Tibial nerve (tissue), 4 donors: Measurements from ENCODE around the gene ZNF726. TPM values are rescaled to one million over a fixed set of nuclear protein-coding genes. Genes with fewer than 3 reads are reported as not detected.

Source experiments
- DNase-seq, 2 donors: peaks; one replicate each; pipeline ENCODE4 v3.0.0-alpha.2; 2019; ENCODE audit warnings: low spot score in 2 of 2
- H3K27ac ChIP-seq, 4 donors: fragments of 200-600 bp; sonication (generic) in 3 of 4; one replicate each; pipeline ENCODE4 v1.5.1; 2017 to 2019; ENCODE audit warnings: mild to moderate bottlenecking in 1 of 4
- H3K27me3 ChIP-seq, 2 donors: fragments of 200-600 bp; sonication (generic) in 1 of 2; one replicate each; pipeline versions ENCODE4 v1.5.1 to v1.6.0; 2017 to 2019
- H3K36me3 ChIP-seq, 3 donors: fragments of 200-600 bp; sonication (generic); one replicate each; pipeline ENCODE4 v1.5.1; 2018 to 2019
- H3K4me1 ChIP-seq, 4 donors: fragments of 200-600 bp; sonication (generic) in 3 of 4; one replicate each; pipeline ENCODE4 v1.5.1; 2017 to 2019
- H3K4me3 ChIP-seq, 4 donors: fragments of 200-600 bp; sonication (generic) in 3 of 4; one replicate each; pipeline ENCODE4 v1.5.1; 2017 to 2019; ENCODE audit warnings: mild to moderate bottlenecking in 1 of 4, moderate library complexity in 1 of 4
- H3K9me3 ChIP-seq, 4 donors: fragments of 200-600 bp; sonication (generic) in 3 of 4; one replicate each; pipeline ENCODE4 v1.5.1; 2017 to 2019
- EP300 ChIP-seq, 2 donors: sonication (generic); formaldehyde crosslinking; IDR thresholded peaks; one replicate each; pipeline ENCODE4 v1.6.1; 2017; ENCODE audit warnings: antibody characterized with exemption in 2 of 2, mild to moderate bottlenecking in 1 of 2
- POLR2A ChIP-seq, 2 donors: fragments of 450-650 bp; IDR thresholded peaks; one replicate each; pipeline ENCODE4 v1.6.1; 2017; ENCODE audit warnings: antibody characterized with exemption in 2 of 2, mild to moderate bottlenecking in 2 of 2, moderate library complexity in 2 of 2
- WGBS, 2 donors: methylation state at CpG; one replicate each; pipeline ENCODE4 v1.1.5; 2018; 5-methylcytosine and 5-hydroxymethylcytosine counted together
- total RNA-seq, 4 donors: library from RNA; depleted of rRNA; stranded (reverse); fragments of >200 nt; gene quantifications; one replicate each; pipeline ENCODE4 v1.1.0, GENCODE V29; 2016
- TF ChIP-seq, protein P1 (sequence below), 5 experiments: fragments of 200-600 bp in 3 of 5; fragments of 450-650 bp in 2 of 5; sonication (generic) in 3 of 5; IDR thresholded peaks; one replicate each; pipeline ENCODE4 v1.5.1; 2016 to 2019; ENCODE audit warnings: antibody characterized with exemption in 5 of 5, mild to moderate bottlenecking in 3 of 5, moderate library complexity in 2 of 5

Gene ZNF726
- total RNA-seq, 4 donors from 2014 or later = 0.22 to 0.42 (median 0.35) TPM

DNA sequence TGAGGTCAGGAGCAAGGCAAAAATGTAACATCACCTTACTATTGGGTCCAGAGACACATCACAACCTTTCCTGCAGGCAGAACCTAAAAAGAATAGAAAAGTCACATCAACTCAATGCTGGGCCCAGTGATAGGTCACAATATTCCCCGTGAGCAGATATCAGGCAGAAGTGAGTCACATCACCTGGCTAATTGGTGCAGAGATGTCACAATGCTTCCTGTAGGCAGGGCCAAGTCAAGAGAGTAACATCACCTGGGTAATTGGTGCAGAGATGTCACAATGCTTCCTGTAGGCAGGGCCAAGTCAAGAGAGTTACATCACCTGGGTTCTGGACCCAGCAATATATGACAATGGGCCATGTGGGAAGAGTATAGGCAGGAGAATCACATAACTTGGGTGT lies 63.4 kb downstream of the ZNF726 start:
- H3K27me3 ChIP-seq = no peaks in the 10 kb centered on the region
- H3K27ac ChIP-seq = no peak overlapping the region
- TF ChIP-seq POLR2A (IDR thresholded peaks at IDR 0.05) (no peak), EP300 (IDR thresholded peaks at IDR 0.05) (no peak)
- TF ChIP-seq, protein P1, sequence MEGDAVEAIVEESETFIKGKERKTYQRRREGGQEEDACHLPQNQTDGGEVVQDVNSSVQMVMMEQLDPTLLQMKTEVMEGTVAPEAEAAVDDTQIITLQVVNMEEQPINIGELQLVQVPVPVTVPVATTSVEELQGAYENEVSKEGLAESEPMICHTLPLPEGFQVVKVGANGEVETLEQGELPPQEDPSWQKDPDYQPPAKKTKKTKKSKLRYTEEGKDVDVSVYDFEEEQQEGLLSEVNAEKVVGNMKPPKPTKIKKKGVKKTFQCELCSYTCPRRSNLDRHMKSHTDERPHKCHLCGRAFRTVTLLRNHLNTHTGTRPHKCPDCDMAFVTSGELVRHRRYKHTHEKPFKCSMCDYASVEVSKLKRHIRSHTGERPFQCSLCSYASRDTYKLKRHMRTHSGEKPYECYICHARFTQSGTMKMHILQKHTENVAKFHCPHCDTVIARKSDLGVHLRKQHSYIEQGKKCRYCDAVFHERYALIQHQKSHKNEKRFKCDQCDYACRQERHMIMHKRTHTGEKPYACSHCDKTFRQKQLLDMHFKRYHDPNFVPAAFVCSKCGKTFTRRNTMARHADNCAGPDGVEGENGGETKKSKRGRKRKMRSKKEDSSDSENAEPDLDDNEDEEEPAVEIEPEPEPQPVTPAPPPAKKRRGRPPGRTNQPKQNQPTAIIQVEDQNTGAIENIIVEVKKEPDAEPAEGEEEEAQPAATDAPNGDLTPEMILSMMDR (IDR thresholded peaks at IDR 0.05) = no peak
- WGBS, 2 donors = 82 to 86% methylated on average over 1 of the region's 1 CpG
- H3K36me3 ChIP-seq = no peaks in the 10 kb centered on the region
- no peaks in the 10 kb centered on the region for H3K4me1 ChIP-seq
- no peak for DNase-seq
- H3K4me3 ChIP-seq = no peak overlapping the region
- H3K9me3 ChIP-seq = no peaks in the 10 kb centered on the region

DNA sequence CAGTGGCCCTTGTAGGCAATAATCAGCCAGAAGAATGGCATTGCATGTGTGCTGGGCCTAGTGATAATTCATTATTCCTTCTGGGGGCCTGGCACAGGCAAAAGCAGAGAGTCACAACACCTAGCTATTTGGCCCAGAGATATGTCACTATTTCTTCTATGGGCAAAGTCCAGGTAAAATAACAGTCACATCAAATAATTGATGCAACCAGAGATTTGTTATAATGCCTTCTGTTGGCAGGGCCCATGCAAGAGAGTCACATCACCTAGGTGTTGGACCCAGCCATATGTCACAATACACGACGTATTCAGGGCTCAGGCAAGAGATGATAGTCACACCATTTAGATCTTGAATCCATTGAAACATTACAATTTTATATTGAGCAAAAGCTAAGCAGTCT lies 66.1 kb downstream of the ZNF726 start:
- Histone ChIP-seq H3K27ac (no peak overlapping the region), H3K9me3 (no peaks in the 10 kb centered on the region), H3K27me3 (no peaks in the 10 kb centered on the region), H3K36me3 (no peaks in the 10 kb centered on the region), H3K4me3 (no peak overlapping the region), H3K4me1 (no peaks in the 10 kb centered on the region)
- no peak for DNase-seq
- TF ChIP-seq, protein P1 (IDR thresholded peaks at IDR 0.05) = no peak
- no peak for TF ChIP-seq EP300 (IDR thresholded peaks at IDR 0.05)
- no peak for TF ChIP-seq POLR2A (IDR thresholded peaks at IDR 0.05)
- 68 to 69% methylated on average over 2 of the region's 2 CpGs for WGBS, 2 donors

DNA sequence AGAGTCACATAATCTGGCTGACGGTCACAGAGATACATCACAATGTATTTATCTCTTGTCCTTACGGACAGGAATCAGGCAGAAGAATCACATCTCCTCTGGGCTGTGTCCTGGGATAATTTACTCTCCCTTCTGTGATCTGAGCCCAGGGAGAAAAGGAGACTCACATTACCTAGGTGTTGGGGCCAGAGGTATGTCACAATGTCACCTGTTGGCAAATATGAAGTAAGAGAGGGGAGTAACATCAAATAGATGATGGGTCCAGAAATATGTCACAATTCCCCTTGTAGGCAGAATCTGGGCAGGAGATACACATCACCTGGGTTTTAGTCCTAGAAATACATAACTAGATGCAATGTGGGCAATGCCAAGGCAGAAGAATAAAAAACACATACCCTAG lies 67.2 kb downstream of the ZNF726 start:
- no peaks in the 10 kb centered on the region for H3K9me3 ChIP-seq

DNA sequence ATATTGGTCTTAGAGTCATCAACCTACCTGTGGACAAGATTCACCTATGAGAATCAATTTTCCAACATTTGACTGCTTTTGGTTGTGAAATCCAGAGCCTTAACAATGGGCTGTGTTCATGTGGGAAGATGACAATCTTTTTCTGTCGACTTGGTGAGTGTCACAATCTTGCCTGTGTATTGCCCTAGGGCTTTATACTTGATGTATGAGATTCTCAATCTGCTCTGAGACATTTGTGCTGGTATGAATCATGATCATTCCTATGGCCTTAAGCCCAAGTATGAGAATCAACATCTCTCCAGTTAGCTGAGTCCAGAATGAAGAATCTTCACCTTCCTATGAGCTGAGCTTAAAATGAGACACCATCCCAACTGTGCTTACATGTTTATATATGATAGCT lies 68.7 kb downstream of the ZNF726 start:
- Histone ChIP-seq H3K27me3 (no peaks in the 10 kb centered on the region), H3K4me3 (no peak overlapping the region), H3K36me3 (no peaks in the 10 kb centered on the region), H3K4me1 (no peaks in the 10 kb centered on the region), H3K9me3 (no peaks in the 10 kb centered on the region), H3K27ac (no peak overlapping the region)
- no peak for DNase-seq
- 28 to 52% methylated on average over 1 of the region's 1 CpG for WGBS, 2 donors
- no peak for TF ChIP-seq POLR2A (IDR thresholded peaks at IDR 0.05)
- TF ChIP-seq, protein P1 (IDR thresholded peaks at IDR 0.05) = no peak
- no peak for TF ChIP-seq EP300 (IDR thresholded peaks at IDR 0.05)

More for the DNA sequence above, 67.2 kb downstream of the ZNF726 start:
- H3K4me1 ChIP-seq = no peaks in the 10 kb centered on the region
- H3K4me3 ChIP-seq = no peak overlapping the region
- DNase-seq = no peak
- TF ChIP-seq, protein P1 (IDR thresholded peaks at IDR 0.05) = no peak
- TF ChIP-seq EP300 (IDR thresholded peaks at IDR 0.05) = no peak
- no peak for TF ChIP-seq POLR2A (IDR thresholded peaks at IDR 0.05)
- no peak overlapping the region for H3K27ac ChIP-seq
- 78 to 83% methylated on average over 2 of the region's 2 CpGs for WGBS, 2 donors
- no peaks in the 10 kb centered on the region for H3K27me3 ChIP-seq
- no peaks in the 10 kb centered on the region for H3K36me3 ChIP-seq

Other genes starting within 250 kb of the ZNF726 start
- 10 to 100 TPM in 1 of 4 donors, 1 to 10 TPM in 3; 2.5 to 11.7 (median 7.0) TPM for gene ZNF675, start 227.7 kb upstream of the ZNF726 start, total RNA-seq
- gene ZNF681, start 156.0 kb upstream of the ZNF726 start, total RNA-seq = 1 to 10 TPM in 1 of 4 donors, under 1 TPM in 3; 0.30 to 4.6 (median 0.51) TPM
- gene ZNF254, start 172.3 kb downstream of the ZNF726 start, total RNA-seq = 10 to 100 TPM; 15.6 to 21.9 (median 18.4) TPM